ENCODE measurements around the gene GPX4. TPM values are rescaled to one million over a fixed set of nuclear protein-coding genes. Genes with fewer than 3 reads are reported as not detected.

The GPX4 gene
- total RNA-seq, 1 donor from 2014 or later, result 289 TPM

DNA sequence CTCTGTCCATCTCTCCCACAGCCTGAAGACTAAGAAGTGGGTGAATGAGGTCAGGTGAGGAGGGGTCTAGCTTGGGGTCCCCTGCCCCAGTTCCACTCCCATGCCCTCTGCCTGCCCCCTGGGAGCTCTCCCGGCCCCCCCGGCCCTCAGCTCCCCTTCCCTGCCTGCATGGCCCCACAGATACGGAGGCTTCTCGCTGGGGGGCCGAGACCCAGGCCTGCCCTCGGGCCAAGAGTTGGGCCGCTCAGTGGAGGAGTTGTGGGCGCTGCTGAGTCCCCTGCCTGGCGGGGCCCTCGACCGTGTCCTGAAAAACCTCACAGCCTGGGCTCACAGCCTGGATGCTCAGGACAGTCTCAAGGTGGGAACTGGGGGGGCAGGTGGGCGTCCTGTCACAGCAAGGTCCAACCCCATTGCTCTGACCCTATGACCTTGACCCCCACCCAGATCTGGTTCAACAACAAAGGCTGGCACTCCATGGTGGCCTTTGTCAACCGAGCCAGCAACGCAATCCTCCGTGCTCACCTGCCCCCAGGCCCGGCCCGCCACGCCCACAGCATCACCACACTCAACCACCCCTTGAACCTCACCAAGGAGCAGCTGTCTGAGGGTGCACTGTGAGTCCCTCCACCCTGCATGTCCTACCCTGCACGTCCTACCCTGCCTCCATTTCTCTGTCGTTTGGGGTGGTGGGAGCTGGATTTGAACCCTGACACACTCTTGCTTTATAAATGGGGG, 47.7 kb upstream of the GPX4 start:
- Mint-ChIP-seq H3K9me3 (no peaks in the 10 kb centered on the region), H3K4me3 (no peak overlapping the region), H3K27ac (no peak overlapping the region), H3K27me3 (ENCODE audit: insufficient read depth, low read depth) (peaks cover 12% of the 10 kb centered on the region), H3K36me3 (peaks cover 2% of the 10 kb centered on the region), H3K4me1 (peaks cover 10% of the 10 kb centered on the region)
- Histone ChIP-seq H3K4me2 (no peak overlapping the region), H3K9ac (no peak overlapping the region), H3K27me3 (no peaks in the 10 kb centered on the region), H3K79me2 (ENCODE audit: low read depth) (no peaks in the 10 kb centered on the region), H3K27ac (no peak overlapping the region), H3F3A (ENCODE audit: low read depth) (peaks cover 5% of the 10 kb centered on the region), H3K4me1 (no peaks in the 10 kb centered on the region), H2AFZ (replicated peaks) (no peak overlapping the region), H3K4me3 (no peak overlapping the region), H4K20me1 (ENCODE audit: low read depth) (no peaks in the 10 kb centered on the region), H3K9me3 (ENCODE audit: low read depth) (peaks cover 7% of the 10 kb centered on the region), H3K36me3 (no peaks in the 10 kb centered on the region)
- DNase-seq (ENCODE audit: low spot score), result no peak
- TF ChIP-seq, protein P1, sequence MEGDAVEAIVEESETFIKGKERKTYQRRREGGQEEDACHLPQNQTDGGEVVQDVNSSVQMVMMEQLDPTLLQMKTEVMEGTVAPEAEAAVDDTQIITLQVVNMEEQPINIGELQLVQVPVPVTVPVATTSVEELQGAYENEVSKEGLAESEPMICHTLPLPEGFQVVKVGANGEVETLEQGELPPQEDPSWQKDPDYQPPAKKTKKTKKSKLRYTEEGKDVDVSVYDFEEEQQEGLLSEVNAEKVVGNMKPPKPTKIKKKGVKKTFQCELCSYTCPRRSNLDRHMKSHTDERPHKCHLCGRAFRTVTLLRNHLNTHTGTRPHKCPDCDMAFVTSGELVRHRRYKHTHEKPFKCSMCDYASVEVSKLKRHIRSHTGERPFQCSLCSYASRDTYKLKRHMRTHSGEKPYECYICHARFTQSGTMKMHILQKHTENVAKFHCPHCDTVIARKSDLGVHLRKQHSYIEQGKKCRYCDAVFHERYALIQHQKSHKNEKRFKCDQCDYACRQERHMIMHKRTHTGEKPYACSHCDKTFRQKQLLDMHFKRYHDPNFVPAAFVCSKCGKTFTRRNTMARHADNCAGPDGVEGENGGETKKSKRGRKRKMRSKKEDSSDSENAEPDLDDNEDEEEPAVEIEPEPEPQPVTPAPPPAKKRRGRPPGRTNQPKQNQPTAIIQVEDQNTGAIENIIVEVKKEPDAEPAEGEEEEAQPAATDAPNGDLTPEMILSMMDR (IDR thresholded peaks at IDR 0.05), result no peak
- TF ChIP-seq EZH2 (IDR thresholded peaks at IDR 0.05) (no peak), EZH2phosphoT487 (IDR thresholded peaks at IDR 0.05) (no peak)

DNA sequence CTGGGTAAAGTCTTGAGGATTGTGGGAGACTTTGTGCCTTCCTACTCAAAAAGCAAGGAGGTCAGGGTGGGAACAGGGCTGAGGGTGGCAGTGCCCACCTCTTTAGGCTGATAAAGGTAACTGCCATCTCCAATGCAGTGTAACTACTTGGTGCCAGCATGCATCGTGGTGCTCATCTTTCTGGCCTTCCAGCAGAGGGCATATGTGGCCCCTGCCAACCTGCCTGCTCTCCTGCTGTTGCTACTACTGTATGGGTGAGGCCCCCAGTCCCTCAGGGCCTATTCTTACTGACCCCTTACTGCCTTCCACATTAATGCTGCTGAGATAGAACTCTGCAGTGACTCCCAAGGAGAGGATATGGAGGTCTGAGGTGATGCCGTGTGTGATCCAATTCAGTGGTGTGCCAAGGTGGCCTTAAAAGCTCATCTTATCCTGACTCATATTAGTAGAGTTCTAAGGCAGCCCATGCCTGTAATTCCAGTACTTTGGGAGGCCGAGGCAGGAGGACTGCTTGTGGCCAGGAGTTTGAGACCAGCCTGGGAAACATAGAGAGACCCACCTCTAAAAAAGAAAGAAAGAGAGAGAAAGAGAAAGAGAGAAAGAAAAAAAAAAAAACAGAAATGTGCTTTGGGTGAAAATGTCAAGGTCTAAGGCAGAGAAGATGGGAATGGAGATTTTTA, 46.5 kb upstream of the GPX4 start:
- H3K27ac Mint-ChIP-seq, result peak overlapping the region; percentile 69
- no peak overlapping the region for H3K4me3 ChIP-seq
- H3K27me3 ChIP-seq, result no peaks in the 10 kb centered on the region
- H3K27me3 Mint-ChIP-seq (ENCODE audit: insufficient read depth, low read depth), result peaks cover 11% of the 10 kb centered on the region
- H3K36me3 ChIP-seq, result no peaks in the 10 kb centered on the region
- peaks cover 7% of the 10 kb centered on the region for H3K9me3 ChIP-seq (ENCODE audit: low read depth)
- H4K20me1 ChIP-seq (ENCODE audit: low read depth), result no peaks in the 10 kb centered on the region
- no peak overlapping the region for H3K27ac ChIP-seq
- H3F3A ChIP-seq (ENCODE audit: low read depth), result no peaks in the 10 kb centered on the region
- H3K36me3 Mint-ChIP-seq, result peaks cover 2% of the 10 kb centered on the region
- TF ChIP-seq, protein P1 (IDR thresholded peaks at IDR 0.05), result no peak
- no peak for TF ChIP-seq EZH2 (IDR thresholded peaks at IDR 0.05)
- TF ChIP-seq EZH2phosphoT487 (IDR thresholded peaks at IDR 0.05), result no peak
- DNase-seq (ENCODE audit: low spot score), result peak; percentile 75
- H3K9me3 Mint-ChIP-seq, result no peaks in the 10 kb centered on the region
- H3K4me1 ChIP-seq, result no peaks in the 10 kb centered on the region
- no peak overlapping the region for H3K4me2 ChIP-seq
- H3K4me1 Mint-ChIP-seq, result peaks cover 6% of the 10 kb centered on the region
- H3K9ac ChIP-seq, result no peak overlapping the region
- no peak overlapping the region for H3K4me3 Mint-ChIP-seq
- H3K79me2 ChIP-seq (ENCODE audit: low read depth), result no peaks in the 10 kb centered on the region
- H2AFZ ChIP-seq (replicated peaks), result no peak overlapping the region

DNA sequence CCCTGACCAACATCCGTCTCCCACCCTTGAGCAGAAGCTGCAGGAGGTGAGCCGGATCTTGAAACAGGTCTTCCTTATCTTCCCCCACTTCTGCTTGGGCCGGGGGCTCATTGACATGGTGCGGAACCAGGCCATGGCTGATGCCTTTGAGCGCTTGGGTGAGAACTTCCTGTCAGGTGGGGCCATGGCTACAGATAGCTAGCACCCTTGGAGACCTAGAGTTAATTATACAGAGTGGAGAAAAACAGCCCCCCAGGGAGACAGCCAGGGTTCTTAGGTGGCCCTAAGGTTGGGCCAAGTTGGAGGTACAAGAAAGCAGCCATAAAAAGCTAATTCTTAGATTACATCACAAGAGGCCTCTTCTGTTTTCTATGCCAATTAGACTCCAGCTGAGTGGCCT, 45.7 kb upstream of the GPX4 start:
- peaks cover 8% of the 10 kb centered on the region for H3K27me3 Mint-ChIP-seq (ENCODE audit: insufficient read depth, low read depth)
- H3K79me2 ChIP-seq (ENCODE audit: low read depth), result no peaks in the 10 kb centered on the region
- no peak overlapping the region for H3K27ac ChIP-seq
- H3K4me3 ChIP-seq, result no peak overlapping the region
- peak overlapping the region; percentile 24 for H3K4me3 Mint-ChIP-seq
- H3K27ac Mint-ChIP-seq, result no peak overlapping the region
- H4K20me1 ChIP-seq (ENCODE audit: low read depth), result no peaks in the 10 kb centered on the region
- H2AFZ ChIP-seq (replicated peaks), result no peak overlapping the region
- H3K9me3 ChIP-seq (ENCODE audit: low read depth), result peaks cover 7% of the 10 kb centered on the region
- TF ChIP-seq, protein P1 (IDR thresholded peaks at IDR 0.05), result no peak
- TF ChIP-seq EZH2phosphoT487 (IDR thresholded peaks at IDR 0.05) (no peak), EZH2 (IDR thresholded peaks at IDR 0.05) (no peak)
- no peak for DNase-seq (ENCODE audit: low spot score)
- no peaks in the 10 kb centered on the region for H3F3A ChIP-seq (ENCODE audit: low read depth)
- H3K36me3 Mint-ChIP-seq, result peaks cover 2% of the 10 kb centered on the region
- H3K9me3 Mint-ChIP-seq, result no peaks in the 10 kb centered on the region
- H3K4me2 ChIP-seq, result no peak overlapping the region
- H3K9ac ChIP-seq, result no peak overlapping the region
- no peaks in the 10 kb centered on the region for H3K27me3 ChIP-seq
- H3K4me1 ChIP-seq, result no peaks in the 10 kb centered on the region
- peaks cover 3% of the 10 kb centered on the region for H3K4me1 Mint-ChIP-seq
- no peaks in the 10 kb centered on the region for H3K36me3 ChIP-seq

All from neural progenitor cell (in vitro differentiated cells).